KMS-11 (cell line): ENCODE measurements around the gene TANGO2.

Experiments
- H2AFZ ChIP-seq: fragments of 200-600 bp; sonication (generic); 2 replicates; pipeline ENCODE4 v1.6.1; 2016; ENCODE audit warnings: antibody characterized with exemption, mixed run types, low read depth
- H3K27ac ChIP-seq: fragments of 200-600 bp; sonication (generic); 2 replicates; pipeline ENCODE4 v1.6.1; 2016; ENCODE audit warnings: mild to moderate bottlenecking, mixed run types
- H3K27me3 ChIP-seq: fragments of 200-600 bp; sonication (generic); 2 replicates; pipeline ENCODE4 v1.6.1; 2017; ENCODE audit warnings: mild to moderate bottlenecking, low read depth, mixed run types, moderate library complexity; ENCODE audit not compliant: insufficient read depth
- H3K36me3 ChIP-seq: fragments of 200-600 bp; sonication (generic); 2 replicates; pipeline ENCODE4 v1.6.1; 2017; ENCODE audit warnings: mild to moderate bottlenecking, mixed run types; ENCODE audit not compliant: insufficient read depth
- H3K4me1 ChIP-seq: fragments of 200-600 bp; sonication (generic); 2 replicates; pipeline ENCODE4 v1.6.1; 2016; ENCODE audit warnings: mild to moderate bottlenecking, low read depth, mixed run types; ENCODE audit not compliant: poor library complexity, severe bottlenecking
- H3K4me2 ChIP-seq: fragments of 200-600 bp; sonication (generic); 2 replicates; pipeline ENCODE4 v1.7.0; 2016; ENCODE audit warnings: mild to moderate bottlenecking, mixed run types
- H3K4me3 ChIP-seq: fragments of 200-600 bp; sonication (generic); IDR thresholded peaks from 2 replicates; pipeline ENCODE4 v1.6.1; 2017; ENCODE audit warnings: low read depth, low read length, mixed read lengths; ENCODE audit not compliant: insufficient read depth
- H3K79me2 ChIP-seq: fragments of 200-600 bp; sonication (generic); 2 replicates; pipeline ENCODE4 v1.6.1; 2016; ENCODE audit warnings: low read depth, mixed run types; ENCODE audit not compliant: insufficient read depth
- H3K9ac ChIP-seq: fragments of 200-600 bp; sonication (generic); 2 replicates; pipeline ENCODE4 v1.6.1; 2016; ENCODE audit warnings: mild to moderate bottlenecking, mixed run types
- H4K20me1 ChIP-seq: fragments of 200-600 bp; sonication (generic); 2 replicates; pipeline ENCODE4 v1.6.1; 2016; ENCODE audit warnings: mild to moderate bottlenecking, mixed run types; ENCODE audit not compliant: insufficient read depth
- TF ChIP-seq, protein P1 (sequence below): fragments of 200-600 bp; sonication (generic); conservative IDR thresholded peaks from 2 replicates; pipeline ENCODE4 v1.6.1; 2017; ENCODE audit warnings: low read depth, mild to moderate bottlenecking, antibody characterized with exemption, low read length, moderate library complexity, mixed read lengths

Gene TANGO2

DNA sequence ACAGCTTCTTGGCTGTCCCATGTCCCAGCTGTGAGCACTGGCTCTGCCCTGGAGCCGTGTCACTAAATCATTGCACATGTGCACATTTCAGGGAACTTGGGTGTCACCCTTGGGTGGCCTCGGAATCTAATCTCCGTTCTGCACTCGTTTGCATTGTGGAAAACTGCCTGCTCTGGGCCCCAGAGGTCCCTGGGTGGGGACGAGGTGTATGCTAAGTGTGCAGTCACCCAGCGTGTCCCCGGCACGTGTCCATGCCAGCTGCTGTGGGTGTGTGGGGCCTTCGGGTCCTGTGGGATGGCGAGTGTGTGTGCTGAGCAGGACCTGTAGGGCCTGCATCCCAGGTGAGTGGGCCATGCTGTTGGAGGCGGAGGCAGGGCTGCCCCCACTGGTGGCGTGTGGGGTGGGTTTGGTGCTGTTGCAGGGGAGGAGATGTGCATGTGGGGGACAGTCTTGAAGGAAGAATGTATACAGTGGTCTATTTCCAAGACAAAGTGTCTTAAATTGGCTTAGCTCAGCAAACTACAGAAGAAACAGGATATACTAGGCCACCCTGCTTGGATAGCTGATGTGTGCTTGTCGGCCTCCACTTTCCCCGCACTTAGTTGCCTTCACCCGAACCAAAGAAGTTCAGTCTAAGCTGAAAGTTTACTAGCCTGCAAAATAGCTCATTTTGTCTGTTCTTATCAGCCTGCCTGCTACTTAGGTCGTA lies 14.6 kb downstream of the TANGO2 start:
- Histone ChIP-seq H3K9ac (no peak overlapping the region), H4K20me1 (no peaks in the 10 kb centered on the region), H3K27me3 (no peaks in the 10 kb centered on the region), H3K79me2 (no peaks in the 10 kb centered on the region), H3K4me1 (peaks cover 20% of the 10 kb centered on the region), H3K27ac (no peak overlapping the region), H3K4me3 (no peak overlapping the region), H2AFZ (no peak overlapping the region), H3K4me2 (peak overlapping the region; percentile 14), H3K36me3 (no peaks in the 10 kb centered on the region)
- TF ChIP-seq, protein P1, sequence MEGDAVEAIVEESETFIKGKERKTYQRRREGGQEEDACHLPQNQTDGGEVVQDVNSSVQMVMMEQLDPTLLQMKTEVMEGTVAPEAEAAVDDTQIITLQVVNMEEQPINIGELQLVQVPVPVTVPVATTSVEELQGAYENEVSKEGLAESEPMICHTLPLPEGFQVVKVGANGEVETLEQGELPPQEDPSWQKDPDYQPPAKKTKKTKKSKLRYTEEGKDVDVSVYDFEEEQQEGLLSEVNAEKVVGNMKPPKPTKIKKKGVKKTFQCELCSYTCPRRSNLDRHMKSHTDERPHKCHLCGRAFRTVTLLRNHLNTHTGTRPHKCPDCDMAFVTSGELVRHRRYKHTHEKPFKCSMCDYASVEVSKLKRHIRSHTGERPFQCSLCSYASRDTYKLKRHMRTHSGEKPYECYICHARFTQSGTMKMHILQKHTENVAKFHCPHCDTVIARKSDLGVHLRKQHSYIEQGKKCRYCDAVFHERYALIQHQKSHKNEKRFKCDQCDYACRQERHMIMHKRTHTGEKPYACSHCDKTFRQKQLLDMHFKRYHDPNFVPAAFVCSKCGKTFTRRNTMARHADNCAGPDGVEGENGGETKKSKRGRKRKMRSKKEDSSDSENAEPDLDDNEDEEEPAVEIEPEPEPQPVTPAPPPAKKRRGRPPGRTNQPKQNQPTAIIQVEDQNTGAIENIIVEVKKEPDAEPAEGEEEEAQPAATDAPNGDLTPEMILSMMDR: no peak

DNA sequence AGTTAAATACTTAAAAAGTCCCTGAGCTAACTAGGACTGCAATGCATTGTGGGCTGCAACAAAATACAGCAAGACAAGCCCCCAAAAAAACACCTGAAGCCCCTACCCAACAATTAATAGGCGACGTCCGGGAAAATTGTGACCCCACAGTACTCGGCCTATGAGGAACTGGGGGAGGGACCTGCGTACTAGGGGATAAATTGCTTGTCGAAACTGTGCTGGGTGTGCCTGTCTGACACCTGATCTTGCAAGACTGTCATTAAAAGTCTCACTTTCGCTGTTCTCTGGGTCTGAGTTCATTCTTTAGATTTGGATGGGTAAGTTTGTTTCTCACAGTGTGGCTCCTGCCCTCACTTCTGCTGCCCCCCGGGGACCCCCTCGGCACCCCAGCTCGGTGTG lies 15.2 kb downstream of the TANGO2 start:
- H2AFZ ChIP-seq: no peak overlapping the region
- peak overlapping the region; percentile 14 for H3K4me2 ChIP-seq
- H4K20me1 ChIP-seq: no peaks in the 10 kb centered on the region
- no peaks in the 10 kb centered on the region for H3K36me3 ChIP-seq
- H3K4me3 ChIP-seq: no peak overlapping the region
- H3K27ac ChIP-seq: no peak overlapping the region
- H3K9ac ChIP-seq: no peak overlapping the region
- H3K79me2 ChIP-seq: no peaks in the 10 kb centered on the region
- TF ChIP-seq, protein P1: no peak
- peaks cover 20% of the 10 kb centered on the region for H3K4me1 ChIP-seq
- H3K27me3 ChIP-seq: no peaks in the 10 kb centered on the region

DNA sequence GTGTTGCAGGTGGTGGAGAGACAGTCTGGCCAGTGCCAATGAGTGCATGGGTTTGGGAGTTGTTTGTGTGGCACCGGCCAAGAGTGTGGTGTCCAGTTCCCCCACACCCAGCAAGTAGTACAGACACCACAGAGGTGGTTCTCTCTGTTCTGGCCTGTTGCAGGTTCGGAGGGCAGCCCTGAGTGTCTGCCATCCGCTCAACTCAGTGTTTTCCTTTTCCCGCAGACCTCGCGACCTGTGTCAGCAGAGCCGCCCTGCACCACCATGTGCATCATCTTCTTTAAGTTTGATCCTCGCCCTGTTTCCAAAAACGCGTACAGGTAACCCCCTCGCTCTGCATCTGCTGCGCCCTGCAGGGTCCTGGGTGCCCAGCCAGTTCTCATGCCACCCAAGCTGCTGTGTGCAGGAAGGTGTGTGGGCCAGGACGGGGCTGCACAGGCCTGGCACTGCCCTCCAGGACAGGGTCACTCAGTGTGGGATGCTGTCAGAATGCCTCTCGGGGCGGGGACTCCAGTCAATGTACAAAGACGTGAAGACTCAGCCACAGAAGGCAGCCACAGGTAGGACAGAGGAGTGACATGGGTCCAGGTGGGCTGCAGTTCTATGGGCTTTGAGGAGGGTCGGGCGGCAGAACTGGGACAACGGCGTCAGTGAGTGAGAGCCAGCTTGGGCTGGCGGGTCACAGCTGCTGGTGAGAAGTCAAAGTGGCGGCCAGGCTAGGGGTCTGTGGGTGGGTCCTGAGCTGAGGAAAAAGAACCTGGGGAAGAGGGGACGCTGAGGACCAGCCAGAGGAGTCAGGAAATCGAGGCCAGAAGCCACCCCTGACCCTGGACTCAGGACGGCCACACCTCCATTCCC lies 15.9 kb downstream of the TANGO2 start:
- TF ChIP-seq, protein P1: no peak
- Histone ChIP-seq H3K4me2 (peak overlapping the region; percentile 14; the same call in 1 of the 2 replicates), H3K4me3 (no peak overlapping the region), H3K27ac (no peak overlapping the region), H2AFZ (no peak overlapping the region), H4K20me1 (no peaks in the 10 kb centered on the region), H3K27me3 (no peaks in the 10 kb centered on the region), H3K4me1 (peaks cover 20% of the 10 kb centered on the region), H3K79me2 (no peaks in the 10 kb centered on the region), H3K9ac (no peak overlapping the region), H3K36me3 (no peaks in the 10 kb centered on the region)

DNA sequence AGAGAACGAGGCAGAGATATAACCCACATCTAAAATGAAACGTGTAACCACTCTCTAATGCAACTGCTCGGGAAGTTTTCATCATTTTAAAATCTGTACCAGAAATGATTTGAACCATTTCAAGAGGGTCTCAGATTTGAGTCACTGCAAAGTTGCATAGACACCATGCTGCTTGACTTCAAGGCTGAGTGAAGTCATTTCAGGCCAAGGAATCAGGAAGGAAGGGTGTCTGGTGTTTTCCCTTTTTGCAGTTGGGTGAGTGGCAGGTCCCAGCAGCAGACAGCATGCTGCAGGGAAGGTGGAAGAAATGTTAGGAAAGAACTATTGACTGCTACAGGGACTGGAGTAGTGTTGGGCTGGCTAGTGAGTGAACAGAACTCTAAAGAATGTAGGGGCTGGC lies 16.5 kb downstream of the TANGO2 start:
- Histone ChIP-seq H3K36me3 (no peaks in the 10 kb centered on the region), H4K20me1 (no peaks in the 10 kb centered on the region), H2AFZ (no peak overlapping the region), H3K9ac (no peak overlapping the region), H3K4me2 (no peak overlapping the region), H3K4me3 (no peak overlapping the region), H3K27ac (no peak overlapping the region), H3K4me1 (peaks cover 20% of the 10 kb centered on the region), H3K79me2 (no peaks in the 10 kb centered on the region), H3K27me3 (no peaks in the 10 kb centered on the region)
- TF ChIP-seq, protein P1: no peak
